Neural progenitor cell (in vitro differentiated cells): ENCODE data around the gene CFHR4. TPM values are rescaled to one million over a fixed set of nuclear protein-coding genes. Genes with fewer than 3 reads are reported as not detected.
"Not testable (repeated sequence)": the region's sequence is repeated elsewhere in the genome, so short reads cannot be mapped to it uniquely, and the experiment has no call there.

ENCODE experiments used
- DNase-seq: peaks from one replicate; pipeline ENCODE4 v3.0.0-alpha.2; 2016; ENCODE audit warnings: low spot score
- H2AFZ ChIP-seq: fragments of 200-600 bp; sonication (generic); replicated peaks from 2 replicates; pipeline ENCODE4 v1.6.1; 2016; ENCODE audit warnings: antibody characterized with exemption
- H3F3A ChIP-seq: fragments of 200-600 bp; sonication (generic); 2 replicates; pipeline ENCODE4 v1.6.1; 2016; ENCODE audit warnings: antibody characterized with exemption, low read depth
- H3K27ac ChIP-seq: fragments of 200-600 bp; sonication (generic); 2 replicates; pipeline ENCODE4 v1.5.1; 2016; ENCODE audit warnings: mild to moderate bottlenecking
- H3K27me3 ChIP-seq: fragments of 200-600 bp; sonication (generic); 2 replicates; pipeline ENCODE4 v1.6.1; 2016; ENCODE audit warnings: mild to moderate bottlenecking, moderate library complexity
- H3K36me3 ChIP-seq: fragments of 200-600 bp; sonication (generic); 2 replicates; pipeline ENCODE4 v1.5.1; 2016
- H3K4me1 ChIP-seq: fragments of 200-600 bp; sonication (generic); 2 replicates; pipeline ENCODE4 v1.6.1; 2016; ENCODE audit warnings: mixed run types
- H3K4me2 ChIP-seq: fragments of 200-600 bp; sonication (generic); 2 replicates; pipeline ENCODE4 v1.6.1; 2016
- H3K4me3 ChIP-seq: fragments of 200-600 bp; sonication (generic); 2 replicates; pipeline ENCODE4 v1.5.1; 2016
- H3K79me2 ChIP-seq: fragments of 200-600 bp; sonication (generic); 2 replicates; pipeline ENCODE4 v1.6.1; 2016; ENCODE audit warnings: low read depth
- H3K9ac ChIP-seq: fragments of 200-600 bp; sonication (generic); 2 replicates; pipeline ENCODE4 v1.6.1; 2016
- H3K9me3 ChIP-seq: fragments of 200-600 bp; sonication (generic); 2 replicates; pipeline ENCODE4 v1.5.1; 2016; ENCODE audit warnings: low read depth
- H4K20me1 ChIP-seq: fragments of 200-600 bp; sonication (generic); 2 replicates; pipeline ENCODE4 v1.6.1; 2016; ENCODE audit warnings: low read depth
- H3K27ac Mint-ChIP-seq: 3 replicates; pipeline ENCODE4 v1.8.0; 2021; ENCODE audit warnings: mixed read lengths
- H3K27me3 Mint-ChIP-seq: 2 replicates; pipeline ENCODE4 v1.8.0; 2022; ENCODE audit warnings: low read depth, mild to moderate bottlenecking, inconsistent platforms, moderate library complexity, mixed read lengths; ENCODE audit not compliant: insufficient read depth
- H3K36me3 Mint-ChIP-seq: 3 replicates; pipeline ENCODE4 v1.8.0; 2021; ENCODE audit warnings: mixed read lengths
- H3K4me1 Mint-ChIP-seq: 3 replicates; pipeline ENCODE4 v1.8.0; 2021; ENCODE audit warnings: mixed read lengths
- H3K4me3 Mint-ChIP-seq: 3 replicates; pipeline ENCODE4 v1.8.0; 2021; ENCODE audit warnings: mild to moderate bottlenecking, moderate library complexity, mixed read lengths
- H3K9me3 Mint-ChIP-seq: 3 replicates; pipeline ENCODE4 v1.8.0; 2020; ENCODE audit warnings: mixed read lengths
- EZH2 ChIP-seq: fragments of 200-600 bp; sonication (generic); IDR thresholded peaks from 2 replicates; pipeline ENCODE4 v1.6.1; 2017; ENCODE audit warnings: antibody characterized with exemption, mild to moderate bottlenecking, moderate library complexity
- EZH2phosphoT487 ChIP-seq: fragments of 200-600 bp; sonication (generic); IDR thresholded peaks from 2 replicates; pipeline ENCODE4 v1.6.1; 2017; ENCODE audit warnings: antibody characterized with exemption
- total RNA-seq: library from RNA; depleted of rRNA; stranded (reverse); fragments of >200 nt; gene quantifications from 2 replicates; pipeline ENCODE4 v1.2.3, GENCODE V29; 2015; ENCODE audit warnings: low replicate concordance
- TF ChIP-seq, protein P1 (sequence below): fragments of 200-600 bp; sonication (generic); IDR thresholded peaks from 2 replicates; pipeline ENCODE4 v1.5.1; 2017; ENCODE audit warnings: antibody characterized with exemption, mild to moderate bottlenecking

Gene CFHR4
- total RNA-seq, 1 donor from 2014 or later: not detected

DNA sequence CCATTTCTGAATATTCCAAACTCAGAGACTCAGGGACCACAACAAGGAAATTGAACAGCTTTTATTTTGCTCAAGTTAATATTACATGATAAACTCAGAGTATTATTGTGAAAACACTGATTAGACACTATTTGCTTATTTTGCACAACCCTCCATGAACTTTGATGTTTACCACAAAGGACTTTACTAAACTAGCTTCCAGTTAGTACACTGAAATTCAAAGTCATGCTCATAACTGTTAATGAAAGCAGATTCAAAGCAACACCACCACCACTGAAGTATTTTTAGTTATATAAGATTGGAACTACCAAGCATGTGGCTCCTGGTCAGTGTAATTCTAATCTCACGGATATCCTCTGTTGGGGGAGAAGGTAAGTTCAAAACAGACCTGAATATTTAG, 55.7 kb downstream of the CFHR4 start, which contains the start of gene CFHR2:
CFHR2 (plus strand) TSS at position 171 of the 400 bp plus-strand sequence; CDS start at position 314, 143 bp downstream.
- H3K27ac Mint-ChIP-seq, H3F3A ChIP-seq, H3K4me3 Mint-ChIP-seq, H3K9me3 Mint-ChIP-seq, H3K27me3 ChIP-seq, H3K79me2 ChIP-seq, H3K9ac ChIP-seq, H3K4me2 ChIP-seq, H4K20me1 ChIP-seq, H3K4me1 Mint-ChIP-seq, H3K27ac ChIP-seq, H2AFZ ChIP-seq, H3K4me1 ChIP-seq, H3K27me3 Mint-ChIP-seq, H3K36me3 Mint-ChIP-seq, H3K9me3 ChIP-seq, DNase-seq, H3K4me3 ChIP-seq, H3K36me3 ChIP-seq: not testable (repeated sequence)

DNA sequence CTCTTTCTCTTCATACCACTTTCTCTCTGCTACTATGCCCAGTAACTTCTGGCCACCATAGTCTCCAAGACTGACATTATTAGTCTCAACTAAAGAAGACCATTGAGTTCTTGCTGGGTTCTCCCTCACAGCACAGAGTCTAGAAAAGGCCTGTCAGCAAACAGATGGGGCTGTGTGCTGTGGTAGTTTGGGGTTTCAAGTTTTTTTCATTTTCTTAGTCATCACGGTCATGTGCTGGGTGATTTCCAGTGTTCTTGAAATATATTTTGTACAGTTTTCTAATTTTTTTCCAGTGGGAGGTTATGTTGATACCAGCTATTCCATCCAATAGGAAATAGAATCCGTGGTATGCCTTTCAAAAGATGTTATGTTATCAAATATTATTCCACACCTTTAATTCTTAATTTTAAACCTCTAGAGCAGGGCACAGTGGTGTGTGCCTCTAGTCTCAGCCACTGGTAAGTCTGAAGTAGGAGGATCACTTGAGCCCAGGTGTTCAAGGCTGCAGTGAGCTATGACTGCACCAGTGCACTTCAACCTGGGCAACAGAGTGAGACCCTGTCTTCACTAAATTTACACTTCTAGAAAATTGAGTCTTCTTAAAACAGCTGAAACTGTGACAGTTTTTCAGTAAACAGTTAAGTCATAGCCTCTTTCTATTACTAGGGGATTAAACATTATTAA, 64.0 kb downstream of the CFHR4 start:
- TF ChIP-seq EZH2 (no peak), EZH2phosphoT487 (no peak)
- TF ChIP-seq, protein P1, sequence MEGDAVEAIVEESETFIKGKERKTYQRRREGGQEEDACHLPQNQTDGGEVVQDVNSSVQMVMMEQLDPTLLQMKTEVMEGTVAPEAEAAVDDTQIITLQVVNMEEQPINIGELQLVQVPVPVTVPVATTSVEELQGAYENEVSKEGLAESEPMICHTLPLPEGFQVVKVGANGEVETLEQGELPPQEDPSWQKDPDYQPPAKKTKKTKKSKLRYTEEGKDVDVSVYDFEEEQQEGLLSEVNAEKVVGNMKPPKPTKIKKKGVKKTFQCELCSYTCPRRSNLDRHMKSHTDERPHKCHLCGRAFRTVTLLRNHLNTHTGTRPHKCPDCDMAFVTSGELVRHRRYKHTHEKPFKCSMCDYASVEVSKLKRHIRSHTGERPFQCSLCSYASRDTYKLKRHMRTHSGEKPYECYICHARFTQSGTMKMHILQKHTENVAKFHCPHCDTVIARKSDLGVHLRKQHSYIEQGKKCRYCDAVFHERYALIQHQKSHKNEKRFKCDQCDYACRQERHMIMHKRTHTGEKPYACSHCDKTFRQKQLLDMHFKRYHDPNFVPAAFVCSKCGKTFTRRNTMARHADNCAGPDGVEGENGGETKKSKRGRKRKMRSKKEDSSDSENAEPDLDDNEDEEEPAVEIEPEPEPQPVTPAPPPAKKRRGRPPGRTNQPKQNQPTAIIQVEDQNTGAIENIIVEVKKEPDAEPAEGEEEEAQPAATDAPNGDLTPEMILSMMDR: no peak
- H3K27me3 Mint-ChIP-seq: no peaks in the 10 kb centered on the region
- Histone ChIP-seq H4K20me1 (no peaks in the 10 kb centered on the region), H3K27ac (no peak overlapping the region), H3K9me3 (no peaks in the 10 kb centered on the region), H2AFZ (no peak overlapping the region), H3K79me2 (no peaks in the 10 kb centered on the region), H3K36me3 (no peaks in the 10 kb centered on the region), H3K4me3 (no peak overlapping the region), H3K4me1 (no peaks in the 10 kb centered on the region), H3F3A (no peaks in the 10 kb centered on the region), H3K27me3 (no peaks in the 10 kb centered on the region), H3K9ac (no peak overlapping the region), H3K4me2 (no peak overlapping the region)
- no peaks in the 10 kb centered on the region for H3K36me3 Mint-ChIP-seq
- no peak for DNase-seq
- no peak overlapping the region for H3K27ac Mint-ChIP-seq
- no peaks in the 10 kb centered on the region for H3K9me3 Mint-ChIP-seq
- H3K4me1 Mint-ChIP-seq: peaks cover 3% of the 10 kb centered on the region
- no peak overlapping the region for H3K4me3 Mint-ChIP-seq

DNA sequence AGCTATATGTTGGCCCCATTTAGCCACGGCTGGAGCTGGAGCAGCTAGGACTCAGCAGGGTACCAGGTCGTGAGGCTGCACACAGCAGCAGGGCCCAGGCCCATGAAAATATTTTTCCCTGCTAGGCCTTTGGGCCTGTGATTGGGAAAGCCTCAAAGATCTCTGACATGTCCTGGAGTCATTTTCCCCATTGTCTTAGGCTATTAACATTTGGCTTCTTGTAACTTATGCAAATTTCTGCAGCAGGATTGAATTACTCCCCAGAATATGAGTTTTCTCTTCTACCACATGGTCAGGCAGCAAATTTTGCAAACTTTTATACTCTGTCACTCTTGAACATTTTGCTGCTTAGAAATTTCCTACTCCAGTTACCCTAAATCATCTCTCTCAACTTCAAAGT, 66.9 kb downstream of the CFHR4 start:
- Histone ChIP-seq H3F3A (no peaks in the 10 kb centered on the region), H3K36me3 (no peaks in the 10 kb centered on the region), H3K27ac (no peak overlapping the region), H3K4me2 (no peak overlapping the region), H3K9me3 (no peaks in the 10 kb centered on the region), H2AFZ (no peak overlapping the region), H3K4me1 (no peaks in the 10 kb centered on the region), H3K27me3 (no peaks in the 10 kb centered on the region), H3K4me3 (no peak overlapping the region), H3K79me2 (no peaks in the 10 kb centered on the region), H3K9ac (no peak overlapping the region), H4K20me1 (no peaks in the 10 kb centered on the region)
- peaks cover 3% of the 10 kb centered on the region for H3K4me1 Mint-ChIP-seq
- no peak overlapping the region for H3K4me3 Mint-ChIP-seq
- H3K9me3 Mint-ChIP-seq: no peaks in the 10 kb centered on the region
- TF ChIP-seq EZH2 (no peak), EZH2phosphoT487 (no peak)
- TF ChIP-seq, protein P1: no peak
- no peak for DNase-seq
- H3K36me3 Mint-ChIP-seq: no peaks in the 10 kb centered on the region
- H3K27me3 Mint-ChIP-seq: no peaks in the 10 kb centered on the region
- H3K27ac Mint-ChIP-seq: peak overlapping the region; percentile 51

DNA sequence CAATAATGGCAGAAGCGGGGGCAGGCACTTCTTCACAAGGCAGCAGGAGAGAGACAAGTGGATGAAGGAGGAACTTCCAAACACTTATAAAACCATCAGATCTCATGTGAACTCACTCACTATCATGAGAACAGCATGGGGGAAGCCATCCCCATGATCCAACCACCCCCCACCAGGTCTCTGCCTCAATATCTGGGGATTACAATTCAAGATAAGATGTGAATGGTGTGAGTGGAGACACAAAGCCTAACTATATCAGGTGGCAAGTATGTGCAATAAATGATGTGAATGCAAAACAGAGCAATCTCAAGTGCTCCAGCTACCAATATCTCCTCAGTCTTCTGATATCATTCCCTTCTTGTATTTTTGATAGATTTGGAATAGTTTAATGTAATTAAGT, 68.1 kb downstream of the CFHR4 start:
- H3K27me3 ChIP-seq: no peaks in the 10 kb centered on the region
- H3K4me1 ChIP-seq: no peaks in the 10 kb centered on the region
- peaks cover 3% of the 10 kb centered on the region for H3K4me1 Mint-ChIP-seq
- no peak overlapping the region for H3K4me2 ChIP-seq
- no peaks in the 10 kb centered on the region for H4K20me1 ChIP-seq
- H3K36me3 Mint-ChIP-seq: no peaks in the 10 kb centered on the region
- no peak overlapping the region for H2AFZ ChIP-seq
- H3K4me3 ChIP-seq: no peak overlapping the region
- no peak overlapping the region for H3K4me3 Mint-ChIP-seq
- no peaks in the 10 kb centered on the region for H3K27me3 Mint-ChIP-seq
- no peaks in the 10 kb centered on the region for H3F3A ChIP-seq
- H3K27ac Mint-ChIP-seq: no peak overlapping the region
- no peak for TF ChIP-seq EZH2
- no peak for TF ChIP-seq EZH2phosphoT487
- TF ChIP-seq, protein P1: no peak
- H3K9me3 Mint-ChIP-seq: no peaks in the 10 kb centered on the region
- H3K9ac ChIP-seq: no peak overlapping the region
- no peaks in the 10 kb centered on the region for H3K36me3 ChIP-seq
- H3K9me3 ChIP-seq: no peaks in the 10 kb centered on the region
- H3K79me2 ChIP-seq: no peaks in the 10 kb centered on the region
- no peak overlapping the region for H3K27ac ChIP-seq
- DNase-seq: no peak
